Smooth muscle cell (in vitro differentiated cells): ENCODE measurements around the gene SKA1. TPM values are rescaled to one million over a fixed set of nuclear protein-coding genes. Genes with fewer than 3 reads are reported as not detected.
A peak's percentile ranks its signal among the peaks of the same experiment; 100 is the strongest.

Experiments
- DNase-seq: peaks from one replicate; lab custom pipeline; 2025; ENCODE audit not compliant: unreplicated experiment; lab: John Stamatoyannopoulos, UW
- H2AFZ ChIP-seq: fragments of 200-600 bp; sonication (generic); 2 replicates; pipeline ENCODE4 v1.6.0; 2016; ENCODE audit warnings: antibody characterized with exemption, low read depth, mild to moderate bottlenecking
- H3F3A ChIP-seq: fragments of 200-600 bp; sonication (generic); 2 replicates; pipeline ENCODE4 v1.6.0; 2017; ENCODE audit warnings: antibody characterized with exemption, low read depth
- H3K27ac ChIP-seq: fragments of 200-600 bp; sonication (generic); 2 replicates; pipeline ENCODE4 v1.5.1; 2016; ENCODE audit warnings: low read depth, mild to moderate bottlenecking
- H3K27me3 ChIP-seq: fragments of 200-600 bp; sonication (generic); 2 replicates; pipeline ENCODE4 v1.6.1; 2016; ENCODE audit warnings: low read depth, mild to moderate bottlenecking
- H3K36me3 ChIP-seq: fragments of 200-600 bp; sonication (generic); 2 replicates; pipeline ENCODE4 v1.5.1; 2016; ENCODE audit warnings: low read depth
- H3K4me1 ChIP-seq: fragments of 200-600 bp; sonication (generic); 2 replicates; pipeline ENCODE4 v1.5.1; 2016; ENCODE audit warnings: low read depth
- H3K4me2 ChIP-seq: fragments of 200-600 bp; sonication (generic); 2 replicates; pipeline ENCODE4 v1.6.0; 2016; ENCODE audit warnings: mild to moderate bottlenecking
- H3K4me3 ChIP-seq: fragments of 200-600 bp; sonication (generic); 2 replicates; pipeline ENCODE4 v1.5.1; 2016; ENCODE audit warnings: mild to moderate bottlenecking
- H3K79me2 ChIP-seq: fragments of 200-600 bp; sonication (generic); 2 replicates; pipeline ENCODE4 v1.6.0; 2016; ENCODE audit warnings: low read depth, mild to moderate bottlenecking
- H3K9ac ChIP-seq: fragments of 200-600 bp; sonication (generic); 2 replicates; pipeline ENCODE4 v1.6.0; 2016; ENCODE audit warnings: low read depth
- H3K9me3 ChIP-seq: fragments of 200-600 bp; sonication (generic); replicated peaks from 2 replicates; pipeline ENCODE4 v1.5.1; 2016; ENCODE audit warnings: low read depth
- H4K20me1 ChIP-seq: fragments of 200-600 bp; sonication (generic); 2 replicates; pipeline ENCODE4 v1.6.0; 2016; ENCODE audit warnings: low read depth
- WGBS: methylation state at CpG from one replicate; pipeline ENCODE4 v1.1.7; 2016; ENCODE audit warnings: low lambda C conversion rate; 5-methylcytosine and 5-hydroxymethylcytosine counted together
- polyA plus RNA-seq: library from polyadenylated mRNA; unstranded; fragments of >200 nt; fragmentation: Nextera tagmentation; extraction: Ambion mirVana; gene quantifications from 2 replicates; pipeline ENCODE4 v1.2.1, GENCODE V29; 2016
- total RNA-seq: library from RNA; depleted of rRNA; stranded (reverse); fragments of >200 nt; gene quantifications from 2 replicates; pipeline ENCODE4 v1.2.3, GENCODE V29; 2014
- TF ChIP-seq, protein P1 (sequence below): fragments of 200-600 bp; sonication (generic); IDR thresholded peaks from 2 replicates; pipeline ENCODE4 v1.5.1; 2017; ENCODE audit warnings: borderline replicate concordance, mild to moderate bottlenecking, antibody characterized with exemption; ENCODE audit not compliant: insufficient read depth, poor library complexity, severe bottlenecking

The SKA1 gene
- total and polyA plus RNA-seq, 2 experiments from 2014 or later, result 5.8 to 7.8 TPM

DNA sequence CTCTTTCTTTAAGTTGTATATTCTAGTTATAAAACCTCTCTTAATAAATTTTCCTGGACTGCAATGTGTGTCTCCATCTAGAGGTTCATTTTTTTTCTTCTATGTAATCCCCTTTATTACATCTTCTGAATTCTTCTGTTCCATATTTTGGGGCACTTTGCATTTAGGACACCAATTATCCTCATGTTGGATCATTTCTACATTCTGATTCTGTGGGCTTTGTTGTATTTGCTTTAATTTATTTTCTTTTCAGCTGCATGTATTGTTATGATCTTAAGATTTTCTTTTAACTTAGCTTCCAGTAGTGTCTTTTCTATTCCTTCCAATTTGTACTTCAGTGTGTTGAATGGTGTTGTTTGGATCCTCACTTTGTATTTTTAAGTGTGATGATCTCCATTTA, 5.2 kb upstream of the SKA1 start:
- Histone ChIP-seq H3K9me3 (peaks cover 4% of the 10 kb centered on the region), H3F3A (no peaks in the 10 kb centered on the region), H3K4me3 (no peak overlapping the region), H4K20me1 (no peaks in the 10 kb centered on the region), H3K4me1 (peaks cover 11% of the 10 kb centered on the region), H3K4me2 (no peak overlapping the region), H2AFZ (no peak overlapping the region), H3K27me3 (no peaks in the 10 kb centered on the region), H3K36me3 (no peaks in the 10 kb centered on the region), H3K27ac (no peak overlapping the region), H3K9ac (no peak overlapping the region), H3K79me2 (no peaks in the 10 kb centered on the region)
- TF ChIP-seq, protein P1, sequence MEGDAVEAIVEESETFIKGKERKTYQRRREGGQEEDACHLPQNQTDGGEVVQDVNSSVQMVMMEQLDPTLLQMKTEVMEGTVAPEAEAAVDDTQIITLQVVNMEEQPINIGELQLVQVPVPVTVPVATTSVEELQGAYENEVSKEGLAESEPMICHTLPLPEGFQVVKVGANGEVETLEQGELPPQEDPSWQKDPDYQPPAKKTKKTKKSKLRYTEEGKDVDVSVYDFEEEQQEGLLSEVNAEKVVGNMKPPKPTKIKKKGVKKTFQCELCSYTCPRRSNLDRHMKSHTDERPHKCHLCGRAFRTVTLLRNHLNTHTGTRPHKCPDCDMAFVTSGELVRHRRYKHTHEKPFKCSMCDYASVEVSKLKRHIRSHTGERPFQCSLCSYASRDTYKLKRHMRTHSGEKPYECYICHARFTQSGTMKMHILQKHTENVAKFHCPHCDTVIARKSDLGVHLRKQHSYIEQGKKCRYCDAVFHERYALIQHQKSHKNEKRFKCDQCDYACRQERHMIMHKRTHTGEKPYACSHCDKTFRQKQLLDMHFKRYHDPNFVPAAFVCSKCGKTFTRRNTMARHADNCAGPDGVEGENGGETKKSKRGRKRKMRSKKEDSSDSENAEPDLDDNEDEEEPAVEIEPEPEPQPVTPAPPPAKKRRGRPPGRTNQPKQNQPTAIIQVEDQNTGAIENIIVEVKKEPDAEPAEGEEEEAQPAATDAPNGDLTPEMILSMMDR, result no peak
- DNase-seq, result no peak

GRCh38 chr18:50372743-50373142, 2.1 kb upstream of the SKA1 start:
- TF ChIP-seq, protein P1, result no peak

DNA sequence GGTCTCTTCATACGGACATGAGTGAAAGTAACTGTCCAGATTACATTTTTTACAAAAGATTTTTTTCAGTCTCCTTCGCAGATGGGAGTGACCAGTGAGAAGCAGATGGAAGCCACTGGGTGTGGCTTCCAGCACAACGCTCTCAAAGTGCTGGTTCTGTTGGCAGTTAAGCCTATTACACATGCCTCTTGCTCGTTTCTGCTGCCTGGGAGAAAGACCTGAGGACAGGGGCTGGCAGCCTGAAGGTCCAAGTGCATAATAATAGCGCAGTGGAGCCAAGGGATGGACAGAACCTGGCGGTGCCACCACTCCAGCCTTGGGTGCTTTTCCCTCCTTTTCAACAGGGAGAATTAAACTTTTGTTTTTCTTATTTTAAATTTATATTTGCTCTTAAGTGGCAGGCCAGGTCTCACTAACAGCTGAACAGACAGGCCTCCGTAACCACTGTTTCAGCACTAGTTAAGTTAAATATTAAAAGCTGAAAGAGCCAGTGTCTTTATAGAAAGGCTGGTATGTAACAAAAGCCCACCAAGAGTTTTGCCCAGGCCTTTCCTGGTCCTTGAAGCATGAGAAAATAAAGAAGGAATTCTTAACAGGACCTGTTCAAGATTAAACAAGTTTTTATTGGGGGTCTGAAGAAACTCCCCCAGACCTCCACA, 1.2 kb upstream of the SKA1 start:
- 82% methylated on average over 7 of the region's 7 CpGs for WGBS
- Histone ChIP-seq H3K4me2 (no peak overlapping the region), H3K27ac (no peak overlapping the region), H3K9ac (no peak overlapping the region), H3K36me3 (no peaks in the 10 kb centered on the region), H3K4me3 (peak overlapping the region; percentile 82), H3F3A (no peaks in the 10 kb centered on the region), H2AFZ (peak overlapping the region; percentile 21), H4K20me1 (no peaks in the 10 kb centered on the region), H3K27me3 (no peaks in the 10 kb centered on the region), H3K79me2 (peaks cover 12% of the 10 kb centered on the region), H3K4me1 (peaks cover 24% of the 10 kb centered on the region), H3K9me3 (peaks cover 4% of the 10 kb centered on the region)
- TF ChIP-seq, protein P1, result no peak
- DNase-seq, result no peak

More at GRCh38 chr18:50372743-50373142, 2.1 kb upstream of the SKA1 start:
- Histone ChIP-seq H3K9ac (no peak overlapping the region), H3K4me2 (no peak overlapping the region), H3K27ac (no peak overlapping the region), H3K27me3 (no peaks in the 10 kb centered on the region), H3K4me1 (peaks cover 24% of the 10 kb centered on the region), H2AFZ (no peak overlapping the region), H3K9me3 (peaks cover 4% of the 10 kb centered on the region), H3K4me3 (no peak overlapping the region), H3K79me2 (peaks cover 12% of the 10 kb centered on the region), H4K20me1 (no peaks in the 10 kb centered on the region), H3F3A (no peaks in the 10 kb centered on the region), H3K36me3 (no peaks in the 10 kb centered on the region)
- 89% methylated on average over 5 of the region's 5 CpGs for WGBS
- DNase-seq, result no peak

GRCh38 chr18:50374220-50374752, 560 bp upstream of the SKA1 start:
- Histone ChIP-seq H3K4me3 (peak overlapping the region; percentile 82), H4K20me1 (no peaks in the 10 kb centered on the region), H3K79me2 (peaks cover 12% of the 10 kb centered on the region), H3K27ac (peak overlapping the region; percentile 38), H3K9ac (peak overlapping the region; percentile 11), H3K4me2 (peak overlapping the region; percentile 95), H3K9me3 (peaks cover 4% of the 10 kb centered on the region), H3F3A (no peaks in the 10 kb centered on the region), H2AFZ (peak overlapping the region; percentile 93), H3K27me3 (no peaks in the 10 kb centered on the region), H3K4me1 (peaks cover 24% of the 10 kb centered on the region), H3K36me3 (no peaks in the 10 kb centered on the region)
- 78% methylated on average over 8 of the region's 8 CpGs for WGBS
- TF ChIP-seq, protein P1, result no peak
- no peak for DNase-seq
